Prostate gland (tissue), 2 donors: ENCODE results near the gene JKAMP. TPM values are rescaled to one million over a fixed set of nuclear protein-coding genes. Genes with fewer than 3 reads are reported as not detected.

ENCODE experiments used
- DNase-seq: peaks from one replicate; pipeline ENCODE4 v3.0.0-alpha.2; 2019; ENCODE audit warnings: low spot score
- H3K27ac ChIP-seq, 2 donors: fragments of 200-600 bp; sonication (generic); 2 replicates each; pipeline ENCODE4 v1.5.1; 2017 to 2019
- H3K27me3 ChIP-seq: fragments of 200-600 bp; sonication (generic); replicated peaks from 2 replicates; pipeline ENCODE4 v1.5.1; 2019; ENCODE audit not compliant: insufficient read depth
- H3K36me3 ChIP-seq, 2 donors: fragments of 200-600 bp; sonication (generic); 1 replicate in 1 of 2; 2 replicates in 1 of 2; pipeline versions ENCODE4 v1.5.1 to v1.8.1; 2017 to 2019
- H3K4me1 ChIP-seq: fragments of 200-600 bp; sonication (generic); replicated peaks from 2 replicates; pipeline ENCODE4 v1.5.1; 2019
- H3K4me3 ChIP-seq, 2 donors: fragments of 200-600 bp; sonication (generic); 2 replicates each; pipeline ENCODE4 v1.5.1; 2017 to 2019
- H3K9me3 ChIP-seq: fragments of 200-600 bp; sonication (generic); 2 replicates; pipeline ENCODE4 v1.5.1; 2017
- POLR2A ChIP-seq: fragments of 450-650 bp; IDR thresholded peaks from one replicate; pipeline ENCODE4 v1.6.1; 2016; ENCODE audit warnings: antibody characterized with exemption, mild to moderate bottlenecking
- POLR2AphosphoS5 ChIP-seq: sonication (generic); formaldehyde crosslinking; IDR thresholded peaks from one replicate; pipeline ENCODE4 v1.6.1; 2017; ENCODE audit warnings: antibody characterized with exemption
- WGBS: methylation state at CpG from one replicate; pipeline ENCODE4 v1.1.5; 2018; 5-methylcytosine and 5-hydroxymethylcytosine counted together
- intact Hi-C: fragments of 100-400 bp; cut with DNase I; formaldehyde crosslinking; loops from one replicate; pipeline ENCODE4 v1.14.2; 2022
- total RNA-seq, 2 donors: library from RNA; depleted of rRNA; stranded (reverse); fragments of >200 nt; gene quantifications; one replicate each; pipeline ENCODE4 v1.1.0, GENCODE V29; 2016
- TF ChIP-seq, protein P1 (sequence below), 4 experiments: fragments of 200-600 bp in 2 of 4; fragments of 450-650 bp in 2 of 4; sonication (generic) in 2 of 4; IDR thresholded peaks; 1 replicate in 3 of 4; 2 replicates in 1 of 4; pipeline ENCODE4 v1.5.1; 2016 to 2019; ENCODE audit warnings: antibody characterized with exemption in 4 of 4, mild to moderate bottlenecking in 2 of 4, moderate library complexity in 2 of 4

JKAMP gene, protein sequence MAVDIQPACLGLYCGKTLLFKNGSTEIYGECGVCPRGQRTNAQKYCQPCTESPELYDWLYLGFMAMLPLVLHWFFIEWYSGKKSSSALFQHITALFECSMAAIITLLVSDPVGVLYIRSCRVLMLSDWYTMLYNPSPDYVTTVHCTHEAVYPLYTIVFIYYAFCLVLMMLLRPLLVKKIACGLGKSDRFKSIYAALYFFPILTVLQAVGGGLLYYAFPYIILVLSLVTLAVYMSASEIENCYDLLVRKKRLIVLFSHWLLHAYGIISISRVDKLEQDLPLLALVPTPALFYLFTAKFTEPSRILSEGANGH
- 10 to 100 TPM; 73.9 to 86.0 TPM for total RNA-seq

DNA sequence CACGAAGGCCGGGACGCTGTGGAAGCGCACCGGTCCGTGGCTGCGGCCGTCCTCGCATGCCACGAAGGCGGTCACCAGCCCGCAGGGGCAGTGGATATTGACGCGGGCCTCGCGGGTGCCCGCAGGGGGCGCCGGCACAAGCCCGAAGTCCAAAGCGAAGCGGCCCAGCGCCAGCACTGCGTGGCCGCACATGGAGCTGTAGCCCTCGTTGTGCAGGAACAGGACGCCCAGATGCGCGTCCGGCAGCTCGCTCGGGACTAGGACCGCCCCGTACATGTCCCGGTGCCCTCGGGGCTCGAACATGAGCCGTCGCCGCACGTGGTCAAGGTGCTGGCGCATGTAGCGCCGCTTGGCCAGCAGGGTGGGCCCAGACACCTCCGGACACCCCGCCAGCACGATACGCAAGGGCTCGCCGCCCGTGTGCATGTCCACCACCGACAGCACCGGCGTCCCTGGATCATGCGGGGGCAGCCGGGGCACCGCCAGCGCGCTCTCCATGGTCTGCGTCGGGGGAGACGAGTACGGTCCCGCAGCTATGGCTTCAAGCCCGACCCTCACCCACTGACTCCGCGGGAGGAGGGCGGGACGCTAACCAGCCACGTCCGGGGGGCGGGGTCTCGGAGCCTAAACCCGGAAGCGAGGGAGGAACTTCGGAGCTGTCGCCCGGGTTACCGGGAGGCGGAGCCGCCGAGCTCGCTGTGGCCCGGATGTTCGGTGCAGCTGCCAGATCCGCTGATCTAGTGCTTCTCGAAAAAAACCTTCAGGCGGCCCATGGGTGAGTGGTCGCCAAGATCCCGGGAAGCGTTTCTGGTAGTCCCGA, at the start of gene JKAMP, which contains the start of gene L3HYPDH:
Gene JKAMP (plus strand): TSS at position 699 of the 820 bp plus-strand sequence. CDS start 73 bp downstream, at position 772.
Gene L3HYPDH (minus strand): TSS at position 590 of the 820 bp plus-strand sequence. CDS start 92 bp downstream, at position 498.
- DNase-seq, result peak; percentile 96
- WGBS, result under 1% methylated on average over 80 of the region's 92 CpGs
- TF ChIP-seq POLR2A (peak; percentile 78), POLR2AphosphoS5 (peak; percentile 85)
- TF ChIP-seq, protein P1, sequence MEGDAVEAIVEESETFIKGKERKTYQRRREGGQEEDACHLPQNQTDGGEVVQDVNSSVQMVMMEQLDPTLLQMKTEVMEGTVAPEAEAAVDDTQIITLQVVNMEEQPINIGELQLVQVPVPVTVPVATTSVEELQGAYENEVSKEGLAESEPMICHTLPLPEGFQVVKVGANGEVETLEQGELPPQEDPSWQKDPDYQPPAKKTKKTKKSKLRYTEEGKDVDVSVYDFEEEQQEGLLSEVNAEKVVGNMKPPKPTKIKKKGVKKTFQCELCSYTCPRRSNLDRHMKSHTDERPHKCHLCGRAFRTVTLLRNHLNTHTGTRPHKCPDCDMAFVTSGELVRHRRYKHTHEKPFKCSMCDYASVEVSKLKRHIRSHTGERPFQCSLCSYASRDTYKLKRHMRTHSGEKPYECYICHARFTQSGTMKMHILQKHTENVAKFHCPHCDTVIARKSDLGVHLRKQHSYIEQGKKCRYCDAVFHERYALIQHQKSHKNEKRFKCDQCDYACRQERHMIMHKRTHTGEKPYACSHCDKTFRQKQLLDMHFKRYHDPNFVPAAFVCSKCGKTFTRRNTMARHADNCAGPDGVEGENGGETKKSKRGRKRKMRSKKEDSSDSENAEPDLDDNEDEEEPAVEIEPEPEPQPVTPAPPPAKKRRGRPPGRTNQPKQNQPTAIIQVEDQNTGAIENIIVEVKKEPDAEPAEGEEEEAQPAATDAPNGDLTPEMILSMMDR (IDR thresholded peaks at IDR 0.05), result peak in 3 of 4 experiments; percentile 34 to 66 (median 48)
- no peaks in the 10 kb centered on the region for H3K27me3 ChIP-seq
- H3K36me3 ChIP-seq, result peaks cover 0 to 2% of the 10 kb centered on the region in 2 donors
- peak within 1 kb of the TSS; percentile 92 to 95 for H3K27ac ChIP-seq
- no peaks in the 10 kb centered on the region for H3K9me3 ChIP-seq
- peak within 1 kb of the TSS; percentile 81 to 89 for H3K4me3 ChIP-seq
- H3K4me1 ChIP-seq, result no peaks in the 10 kb centered on the region
- intact Hi-C loops, result no loop called here

DNA sequence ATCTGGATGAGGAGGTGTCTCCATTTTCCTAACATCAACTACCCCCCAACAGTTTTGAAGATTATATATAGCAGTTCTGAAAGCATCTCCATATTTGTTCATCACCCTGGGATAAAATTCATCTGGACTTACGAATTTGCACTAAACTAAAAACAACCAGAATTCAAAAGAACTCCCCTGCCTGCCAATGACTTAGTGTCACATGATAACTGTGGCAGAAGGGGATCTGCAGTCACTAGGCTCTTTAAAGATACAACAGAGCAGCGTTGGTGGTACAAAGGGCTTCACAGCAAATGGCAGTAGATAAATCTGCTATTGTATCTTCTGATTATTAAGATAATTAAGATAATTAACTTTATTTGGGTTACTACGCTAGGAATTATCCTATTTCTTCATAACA, 49.2 kb upstream of the JKAMP start:
- no peaks in the 10 kb centered on the region for H3K27me3 ChIP-seq
- no peak overlapping the region for H3K27ac ChIP-seq
- H3K36me3 ChIP-seq, result no peaks in the 10 kb centered on the region
- intact Hi-C loops, result no loop called here
- no peaks in the 10 kb centered on the region for H3K9me3 ChIP-seq
- no peaks in the 10 kb centered on the region for H3K4me1 ChIP-seq
- DNase-seq, result no peak
- WGBS, result 89% methylated on average over 3 of the region's 3 CpGs
- no peak overlapping the region for H3K4me3 ChIP-seq
- TF ChIP-seq POLR2A, result no peak
- no peak for TF ChIP-seq POLR2AphosphoS5
- TF ChIP-seq, protein P1 (IDR thresholded peaks at IDR 0.05), result no peak

DNA sequence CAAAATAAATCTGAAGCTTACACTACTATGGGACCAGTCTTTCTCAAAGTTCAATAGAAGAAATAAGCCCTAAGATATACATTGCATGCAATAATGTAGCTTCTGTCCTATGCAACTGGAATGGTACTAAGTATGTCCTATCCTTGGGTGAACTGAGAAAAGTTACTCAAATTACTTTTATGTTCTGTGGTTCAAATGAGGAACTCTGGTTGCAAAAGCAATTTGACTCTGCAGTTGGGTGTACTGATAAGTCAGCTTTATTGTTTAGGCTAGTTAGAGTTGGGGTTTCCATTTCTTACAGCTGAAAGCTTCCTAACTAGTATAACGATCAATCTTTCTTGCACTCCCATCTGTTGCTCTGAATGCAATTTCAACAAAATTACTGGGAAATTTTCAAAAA, 48.3 kb upstream of the JKAMP start:
- intact Hi-C loops, result no loop called here
- H3K4me3 ChIP-seq, result no peak overlapping the region
- H3K27me3 ChIP-seq, result no peaks in the 10 kb centered on the region
- H3K36me3 ChIP-seq, result no peaks in the 10 kb centered on the region
- TF ChIP-seq POLR2AphosphoS5 (no peak), POLR2A (no peak)
- TF ChIP-seq, protein P1 (IDR thresholded peaks at IDR 0.05), result no peak
- H3K4me1 ChIP-seq, result no peaks in the 10 kb centered on the region
- DNase-seq, result no peak
- no peak overlapping the region for H3K27ac ChIP-seq
- 82% methylated on average over 1 of the region's 1 CpG for WGBS
- H3K9me3 ChIP-seq, result no peaks in the 10 kb centered on the region

DNA sequence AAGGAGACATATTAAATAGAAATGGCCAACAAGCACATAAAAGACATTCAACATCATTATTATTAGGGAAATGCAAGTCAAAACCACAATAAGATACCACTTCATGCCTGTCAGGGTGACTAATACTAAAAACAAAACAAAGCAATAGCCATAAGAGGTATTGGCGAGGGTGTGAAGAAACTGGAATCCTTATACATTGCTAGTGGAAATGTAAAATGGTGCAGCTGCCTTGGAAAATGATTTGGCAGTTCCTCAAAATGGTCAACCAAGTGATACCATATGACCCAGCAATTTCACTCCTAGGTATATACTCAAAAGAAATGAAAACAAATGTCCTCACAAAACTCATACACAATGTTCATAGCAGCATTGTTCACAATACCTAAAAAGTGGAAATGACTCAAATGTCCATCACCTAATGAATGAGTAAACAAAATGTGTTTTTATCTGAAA, 46.1 kb upstream of the JKAMP start:
- H3K27ac ChIP-seq, result no peak overlapping the region

More for the DNA sequence above, 46.1 kb upstream of the JKAMP start:
- no peak overlapping the region for H3K4me3 ChIP-seq
- no peaks in the 10 kb centered on the region for H3K36me3 ChIP-seq
- TF ChIP-seq POLR2AphosphoS5, result no peak
- no peak for TF ChIP-seq POLR2A
- TF ChIP-seq, protein P1 (IDR thresholded peaks at IDR 0.05), result no peak
- H3K9me3 ChIP-seq, result no peaks in the 10 kb centered on the region
- no peaks in the 10 kb centered on the region for H3K27me3 ChIP-seq
- no peak for DNase-seq
- intact Hi-C loops, result no loop called here
- H3K4me1 ChIP-seq, result no peaks in the 10 kb centered on the region
- 80% methylated on average over 1 of the region's 1 CpG for WGBS
